Measurements from ENCODE around the gene AACS.
A peak's percentile ranks its signal among the peaks of the same experiment; 100 is the strongest.
"Not testable (repeated sequence)": the region's sequence is repeated elsewhere in the genome, so short reads cannot be mapped to it uniquely, and the experiment has no call there.

The AACS gene

DNA sequence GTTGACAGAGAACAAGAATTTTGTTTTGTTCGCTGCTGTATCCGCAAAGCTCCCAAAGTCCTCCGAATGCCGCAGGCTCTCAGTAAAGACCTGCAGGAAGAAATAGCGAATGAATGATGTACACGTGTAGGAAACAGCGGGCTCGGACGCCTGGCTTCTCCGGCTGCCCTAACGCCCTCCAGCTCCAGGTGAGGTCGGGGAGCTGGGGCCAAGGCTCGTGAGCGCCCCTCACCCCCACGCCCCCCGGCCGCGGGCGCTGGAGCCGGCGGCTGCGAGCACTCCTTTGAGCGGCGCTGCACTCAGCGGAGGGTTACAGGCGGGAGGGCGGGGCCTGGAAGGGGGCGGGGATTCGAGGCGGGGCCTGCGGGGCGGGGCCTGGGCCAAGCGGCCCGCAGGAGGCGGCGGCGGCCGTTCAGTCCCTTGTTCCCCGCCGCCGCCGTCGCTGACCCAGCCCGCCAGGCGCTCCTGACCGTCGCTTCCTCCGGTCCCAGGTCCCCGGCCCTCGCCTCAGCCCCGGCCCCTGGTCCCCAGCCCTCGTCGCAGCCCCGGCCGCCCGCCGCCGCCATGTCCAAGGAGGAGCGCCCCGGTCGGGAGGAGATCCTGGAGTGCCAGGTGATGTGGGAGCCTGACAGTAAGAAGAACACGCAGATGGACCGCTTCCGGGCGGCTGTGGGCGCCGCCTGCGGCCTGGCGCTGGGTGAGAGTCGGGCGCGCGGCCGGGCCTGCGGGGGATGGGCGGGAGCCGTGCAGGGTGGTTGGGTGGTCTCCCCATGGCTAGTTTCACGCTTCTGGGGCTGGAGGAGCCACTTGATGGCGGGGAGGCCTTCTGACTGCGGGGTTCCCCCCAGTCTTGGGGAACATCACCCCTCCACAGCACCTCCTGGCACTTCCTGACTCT lies at the start of gene AACS:
Gene AACS, plus strand, starts transcription at position 415 of the 898 bp plus-strand sequence. Its CDS starts 150 bp downstream, at position 565.
- DNase-seq, result peak; percentile 75

GRCh38 chr12:125015680-125016310 lies 49.4 kb upstream of the AACS start:
- no peak for DNase-seq

GRCh38 chr12:125017801-125018200 lies 47.4 kb upstream of the AACS start:
- no peak for DNase-seq

GRCh38 chr12:125018356-125018755 lies 46.9 kb upstream of the AACS start:
- no peak for DNase-seq

- DNase-seq, result no peak
Measured at GRCh38 chr12:125021096-125021495, 44.1 kb upstream of the AACS start.

GRCh38 chr12:125021771-125022170 lies 43.5 kb upstream of the AACS start:
- no peak for DNase-seq

DNA sequence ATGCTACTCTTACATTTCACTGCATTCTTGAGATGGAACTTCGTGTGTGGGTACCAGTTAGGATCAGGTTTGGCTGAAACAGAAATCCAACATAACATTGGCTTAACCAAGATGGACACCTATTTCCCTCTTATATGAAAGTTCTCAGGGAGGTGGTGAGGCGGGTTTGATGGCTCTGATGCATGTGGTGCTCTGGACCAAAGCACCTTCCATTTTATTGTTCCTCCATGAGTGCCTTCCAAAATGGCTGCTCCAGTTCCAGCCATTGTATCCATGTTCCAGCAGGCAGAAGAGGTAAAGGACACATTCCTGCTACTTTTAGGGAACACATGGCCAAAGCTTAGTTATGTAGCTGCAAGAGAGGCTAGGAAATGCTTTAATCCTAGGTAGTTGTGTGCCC lies 42.2 kb upstream of the AACS start:
- DNase-seq, result no peak

GRCh38 chr12:125024949-125025563 lies 40.2 kb upstream of the AACS start:
- no peak for DNase-seq

GRCh38 chr12:125025606-125026235 lies 39.5 kb upstream of the AACS start:
- no peak for DNase-seq

DNA sequence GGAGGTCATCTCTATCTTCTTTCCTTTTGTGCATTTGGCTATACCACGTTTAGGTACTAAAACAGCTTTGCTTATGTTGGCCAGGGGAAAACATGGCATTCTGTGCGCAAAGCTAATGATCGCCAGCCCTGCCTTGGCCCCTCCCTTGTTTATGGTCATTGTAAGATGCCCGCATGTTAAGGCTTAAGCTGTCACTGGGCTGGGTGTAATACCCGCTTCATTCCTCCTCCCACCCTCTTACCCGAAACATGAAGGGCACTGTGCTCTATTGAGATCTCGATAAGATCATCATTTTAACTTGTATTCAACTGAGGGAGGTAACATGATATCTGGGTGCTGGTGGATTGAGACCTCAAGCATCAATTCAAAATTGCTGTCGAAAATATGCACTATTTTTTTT lies 37.1 kb upstream of the AACS start:
- no peak for DNase-seq

DNA sequence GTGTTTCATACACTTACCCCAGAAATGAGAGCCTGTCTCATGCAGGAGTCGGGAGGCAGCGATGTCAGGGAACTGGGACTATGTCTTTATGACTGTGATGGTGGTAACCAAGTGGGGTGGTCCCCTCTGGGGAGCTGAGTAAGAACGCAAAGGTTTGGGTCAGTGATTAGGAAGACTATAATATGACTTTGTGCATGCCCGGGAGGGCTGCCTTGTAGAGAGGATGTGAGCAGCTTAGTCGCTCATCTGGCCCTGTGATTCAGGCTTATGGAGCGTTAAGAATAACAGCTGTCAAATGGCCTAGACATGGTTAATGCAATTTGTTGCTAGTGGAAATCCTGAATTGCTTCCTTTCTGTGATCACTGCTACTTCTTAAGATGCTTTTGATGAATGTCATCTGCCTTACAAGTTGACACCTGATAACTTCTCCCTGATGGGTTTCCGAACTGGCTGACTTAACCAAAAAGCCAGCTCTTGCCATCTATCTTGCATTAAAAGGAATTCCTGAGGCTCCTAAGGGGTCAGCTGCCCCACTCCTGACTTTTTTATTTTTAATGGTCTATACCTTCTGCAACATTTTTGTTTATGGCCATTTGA lies 35.4 kb upstream of the AACS start:
- DNase-seq, result peak; percentile 17

- not testable (repeated sequence) for DNase-seq
Measured at GRCh38 chr12:125031471-125031870, 33.8 kb upstream of the AACS start.

GRCh38 chr12:125032466-125033152 lies 32.6 kb upstream of the AACS start:
- DNase-seq, result no peak

GRCh38 chr12:125033288-125033687 lies 31.9 kb upstream of the AACS start:
- DNase-seq, result no peak

DNA sequence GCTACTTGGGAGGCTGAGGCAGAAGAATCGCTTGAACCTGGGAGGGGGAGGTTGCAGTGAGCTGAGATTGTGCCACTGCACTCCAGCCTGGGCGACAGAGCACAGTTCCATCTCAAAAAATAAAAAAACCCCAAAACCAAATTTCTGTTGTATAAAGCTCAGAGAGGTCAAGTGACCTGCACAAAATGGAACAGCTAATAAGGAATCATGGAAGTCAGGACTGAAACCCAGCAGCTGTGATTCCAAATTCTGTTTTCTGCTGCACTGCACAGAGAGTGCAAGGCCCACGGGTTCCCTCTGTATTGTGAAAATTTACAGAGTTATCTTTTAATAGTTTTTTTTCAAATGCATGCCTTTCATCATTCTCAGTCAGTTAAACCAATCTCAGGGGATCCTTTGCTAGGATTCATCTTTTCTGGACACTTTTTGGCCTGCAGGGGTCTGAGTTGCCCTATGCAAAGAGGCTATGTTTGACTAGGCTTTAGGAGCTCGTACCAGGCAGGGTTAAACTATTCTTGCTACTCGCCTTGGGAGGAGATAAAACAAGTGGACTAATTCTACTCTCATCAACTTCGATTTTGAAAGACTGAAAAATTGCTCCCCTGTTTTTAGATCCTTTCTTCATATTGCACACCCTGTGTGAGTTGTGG lies 26.1 kb upstream of the AACS start:
- no peak for DNase-seq

GRCh38 chr12:125049093-125049458 lies 16.2 kb upstream of the AACS start:
- no peak for DNase-seq

- DNase-seq, result no peak
Measured at GRCh38 chr12:125050446-125050845, 14.8 kb upstream of the AACS start.

DNA sequence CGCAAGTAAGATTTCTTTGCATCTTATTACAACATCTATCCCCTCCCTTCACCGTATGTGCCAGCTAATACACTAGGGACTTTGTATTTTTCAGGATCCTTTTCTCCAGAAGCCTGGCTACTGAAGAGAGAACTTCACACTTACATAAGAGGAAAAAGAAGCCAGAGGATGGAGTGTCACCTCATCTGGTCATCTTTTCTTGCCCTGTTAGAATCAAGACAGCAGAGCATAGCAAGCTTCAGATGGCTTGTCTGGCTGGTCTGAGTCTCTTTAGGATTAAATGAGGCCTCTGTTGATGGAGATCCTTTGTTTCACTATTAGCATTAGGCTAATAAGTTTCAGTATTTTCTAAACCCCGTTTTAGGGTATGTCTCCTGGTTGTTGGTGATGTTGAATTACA lies 14.4 kb upstream of the AACS start:
- DNase-seq, result no peak

DNA sequence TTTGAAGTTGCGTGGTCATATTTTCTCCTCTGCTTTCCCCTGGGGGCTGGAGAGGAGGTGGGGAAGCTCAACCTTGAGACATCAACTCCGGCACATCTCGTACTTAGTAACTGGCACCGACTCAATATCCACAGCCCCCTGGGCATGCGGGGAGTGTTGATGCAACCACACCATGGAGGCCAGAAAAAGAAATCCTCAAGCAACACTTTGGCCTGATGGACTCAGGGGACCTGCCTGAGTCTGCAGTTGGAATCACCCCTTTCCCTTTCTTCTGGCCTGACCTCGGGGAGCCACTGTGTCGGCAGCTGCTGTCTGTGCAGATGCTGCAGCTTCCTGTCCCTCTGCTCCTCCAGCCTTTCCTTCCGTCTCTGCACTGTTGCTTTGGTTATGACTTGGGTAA lies 11.4 kb upstream of the AACS start:
- no peak for DNase-seq

DNA sequence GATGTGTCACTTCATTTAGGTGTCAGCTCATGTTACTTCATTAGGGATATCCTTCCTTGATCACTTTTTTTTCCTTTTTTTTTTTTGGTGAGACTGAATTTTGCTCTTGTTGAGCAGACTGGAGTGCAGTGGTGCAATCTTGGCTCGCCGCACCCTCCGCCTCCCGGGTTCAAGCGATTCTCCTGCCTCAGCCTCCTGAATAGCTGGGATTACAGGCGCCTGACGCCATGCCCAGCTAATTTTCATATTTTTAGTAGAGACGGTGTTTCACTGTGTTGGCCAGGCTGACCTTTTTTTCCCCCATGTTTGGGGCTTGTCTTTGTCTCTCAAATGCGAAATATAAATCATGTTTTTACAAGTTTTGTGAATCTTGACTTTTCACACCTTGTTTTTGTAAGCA lies 9.6 kb upstream of the AACS start:
- DNase-seq, result no peak

GRCh38 chr12:125056306-125056705 lies 8.9 kb upstream of the AACS start:
- DNase-seq, result no peak

GRCh38 chr12:125057708-125058107 lies 7.5 kb upstream of the AACS start:
- DNase-seq, result no peak

All from EL (cell line).